AG09309 (cell line): ENCODE measurements around the gene KRT86.

ENCODE experiments used
- DNase-seq: peaks from one replicate; pipeline ENCODE4 v3.0.0-alpha.2; 2010; ENCODE audit warnings: low read depth
- H3K4me3 ChIP-seq: 2 replicates; pipeline ENCODE4 v1.5.1; 2011; ENCODE audit warnings: mild to moderate bottlenecking, low read depth, low read length, moderate library complexity; ENCODE audit not compliant: control insufficient read depth
- TF ChIP-seq, protein P1 (sequence below): IDR thresholded peaks from 2 replicates; pipeline ENCODE4 v1.5.1; 2011; ENCODE audit warnings: mild to moderate bottlenecking, low read depth, low read length, inconsistent platforms; ENCODE audit not compliant: insufficient read depth, control insufficient read depth; ENCODE audit errors: missing control alignments

The KRT86 gene

GRCh38 chr12:52274521-52275120, at the start of gene KRT86:
TSS of gene KRT86 (plus strand) at chr12:52274645. CDS start at chr12:52301917, 27,272 bp downstream.
- no peak within 1 kb of the TSS for H3K4me3 ChIP-seq
- no peak for DNase-seq
- TF ChIP-seq, protein P1, sequence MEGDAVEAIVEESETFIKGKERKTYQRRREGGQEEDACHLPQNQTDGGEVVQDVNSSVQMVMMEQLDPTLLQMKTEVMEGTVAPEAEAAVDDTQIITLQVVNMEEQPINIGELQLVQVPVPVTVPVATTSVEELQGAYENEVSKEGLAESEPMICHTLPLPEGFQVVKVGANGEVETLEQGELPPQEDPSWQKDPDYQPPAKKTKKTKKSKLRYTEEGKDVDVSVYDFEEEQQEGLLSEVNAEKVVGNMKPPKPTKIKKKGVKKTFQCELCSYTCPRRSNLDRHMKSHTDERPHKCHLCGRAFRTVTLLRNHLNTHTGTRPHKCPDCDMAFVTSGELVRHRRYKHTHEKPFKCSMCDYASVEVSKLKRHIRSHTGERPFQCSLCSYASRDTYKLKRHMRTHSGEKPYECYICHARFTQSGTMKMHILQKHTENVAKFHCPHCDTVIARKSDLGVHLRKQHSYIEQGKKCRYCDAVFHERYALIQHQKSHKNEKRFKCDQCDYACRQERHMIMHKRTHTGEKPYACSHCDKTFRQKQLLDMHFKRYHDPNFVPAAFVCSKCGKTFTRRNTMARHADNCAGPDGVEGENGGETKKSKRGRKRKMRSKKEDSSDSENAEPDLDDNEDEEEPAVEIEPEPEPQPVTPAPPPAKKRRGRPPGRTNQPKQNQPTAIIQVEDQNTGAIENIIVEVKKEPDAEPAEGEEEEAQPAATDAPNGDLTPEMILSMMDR: no peak

DNA sequence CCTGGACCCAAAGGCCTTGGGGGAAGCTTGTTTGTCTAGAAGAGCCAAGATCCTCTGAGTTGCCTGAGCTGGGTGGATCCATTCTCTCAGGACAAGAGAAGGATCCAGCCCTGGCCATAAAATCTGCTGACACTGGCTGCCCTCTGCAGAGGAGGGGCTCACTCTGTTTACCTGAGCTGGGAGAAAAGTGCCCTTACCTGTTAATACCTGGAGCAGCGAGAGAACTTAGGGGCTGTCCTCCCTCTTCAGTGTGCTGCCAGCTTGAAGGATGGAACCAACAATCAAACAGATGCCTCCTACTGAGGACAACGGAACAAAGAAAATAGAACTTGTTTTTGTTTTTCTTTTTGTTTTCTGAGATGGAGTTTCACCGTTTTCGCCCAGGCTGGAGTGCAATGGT, 48.7 kb upstream of the KRT86 start:
- TF ChIP-seq, protein P1: no peak
- DNase-seq: no peak
- H3K4me3 ChIP-seq: no peak overlapping the region

GRCh38 chr12:52226446-52226845, 48.0 kb upstream of the KRT86 start:
- TF ChIP-seq, protein P1: no peak
- no peak for DNase-seq
- H3K4me3 ChIP-seq: no peak overlapping the region

DNA sequence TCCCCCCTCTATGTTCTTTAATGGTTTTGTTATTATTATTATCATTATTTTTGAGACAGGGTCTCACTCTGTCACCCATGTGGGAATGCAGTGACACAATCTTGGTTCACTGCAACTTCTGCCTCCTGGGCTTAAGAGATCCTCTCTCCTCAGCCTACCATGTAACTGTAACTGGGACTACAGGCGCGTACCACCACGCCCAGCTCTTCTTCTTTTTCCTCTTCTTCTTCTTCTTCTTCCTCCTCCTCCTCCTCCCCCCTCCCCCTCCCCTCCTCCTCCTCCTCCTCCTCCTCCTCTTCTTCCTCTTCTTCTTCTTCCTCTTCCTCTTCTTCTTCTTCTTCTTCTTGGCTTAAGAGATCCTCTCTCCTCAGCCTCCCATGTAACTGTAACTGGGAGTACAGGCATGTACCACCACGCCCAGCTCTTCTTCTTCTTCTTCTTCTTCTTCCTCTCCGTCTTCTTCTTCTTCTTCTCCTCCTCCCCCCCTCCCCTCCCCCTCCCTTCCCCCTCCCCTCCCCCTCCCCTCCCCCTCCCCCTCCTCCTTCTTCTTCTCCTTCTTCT, 46.8 kb upstream of the KRT86 start:
- TF ChIP-seq, protein P1: no peak
- no peak for DNase-seq
- H3K4me3 ChIP-seq: no peak overlapping the region

GRCh38 chr12:52228366-52228765, 46.1 kb upstream of the KRT86 start:
- TF ChIP-seq, protein P1: no peak
- DNase-seq: no peak
- no peak overlapping the region for H3K4me3 ChIP-seq

DNA sequence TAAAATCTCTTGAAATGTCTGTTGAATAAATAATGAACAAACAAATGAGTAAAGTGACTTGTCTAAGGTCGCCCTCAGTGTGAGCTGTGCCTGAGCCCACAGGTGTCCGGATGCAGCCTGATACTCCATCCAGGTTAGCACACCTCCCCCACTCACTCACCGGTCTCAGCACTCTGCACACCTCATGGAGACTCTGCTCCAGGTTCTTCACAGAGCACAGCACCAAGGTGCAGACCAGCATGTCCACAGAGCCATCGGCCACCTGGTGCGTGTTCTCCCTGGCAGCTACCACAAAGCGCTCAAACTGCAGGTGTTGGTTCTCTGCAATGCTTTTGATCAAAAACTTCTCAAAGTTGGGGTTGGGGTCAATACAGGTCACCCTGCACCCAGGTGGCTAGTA, 45.5 kb upstream of the KRT86 start:
- no peak overlapping the region for H3K4me3 ChIP-seq
- TF ChIP-seq, protein P1: no peak
- DNase-seq: no peak
